Hematopoietic multipotent progenitor cell treated with erythropoietin and hydrocortisone succinate and interleukin-3 and kit ligand, for 4 days (in vitro differentiated cells): Measurements from ENCODE around the gene NDST1.

Experiments
- DNase-seq: peaks from one replicate; pipeline ENCODE4 v3.0.0-alpha.2; 2015

NDST1 gene

GRCh38 chr5:150593996-150594395 is 86.1 kb downstream of the NDST1 start:
- DNase-seq = no peak

DNA sequence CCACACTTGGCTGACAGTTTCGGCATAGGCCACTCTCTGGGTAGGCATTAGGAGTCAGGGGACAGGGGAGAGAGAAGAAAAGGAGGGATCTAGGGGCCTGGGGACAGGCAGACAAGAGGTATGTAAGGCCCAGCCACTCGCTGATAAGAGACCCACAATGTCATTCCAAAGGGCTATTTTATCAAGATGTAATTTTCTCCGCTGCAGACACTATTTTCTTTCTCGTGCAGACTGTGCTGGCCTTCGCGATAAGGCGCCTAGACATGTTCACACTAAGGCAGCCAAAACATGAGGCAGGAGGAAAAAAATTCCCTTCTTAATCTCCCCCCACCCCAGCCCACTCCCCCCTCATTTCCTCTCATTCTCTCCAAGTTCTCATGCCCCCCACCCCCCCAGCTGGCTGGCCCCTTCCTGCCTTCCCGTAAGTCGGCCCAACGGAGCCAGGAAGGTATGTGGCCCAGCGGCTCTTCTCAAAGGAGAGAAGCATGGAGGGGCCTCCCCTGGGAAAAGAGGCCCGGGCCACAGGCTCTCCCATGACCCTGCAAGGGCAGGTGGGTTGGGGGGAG is 87.6 kb downstream of the NDST1 start:
- peak; percentile 78 for DNase-seq

DNA sequence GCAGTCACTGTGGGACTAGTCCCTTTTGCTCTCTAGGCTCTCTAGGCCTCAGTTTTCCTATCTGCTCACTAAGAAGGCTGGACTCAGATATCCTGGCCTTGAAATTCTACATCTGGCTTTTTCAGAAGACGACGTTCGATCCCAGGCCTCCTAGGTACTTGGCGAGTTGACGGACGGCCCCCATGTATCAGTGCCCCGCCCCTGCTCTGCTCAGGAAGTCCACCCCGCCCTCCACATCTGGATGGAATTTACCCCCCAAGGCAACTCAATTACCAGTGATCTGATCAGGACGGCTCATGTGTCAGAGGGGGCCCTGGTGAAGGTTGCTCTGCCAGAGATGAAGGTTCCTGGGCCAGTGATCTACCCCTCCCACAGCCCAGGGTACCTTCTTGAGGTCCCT is 88.4 kb downstream of the NDST1 start:
- peak; percentile 13 for DNase-seq

- peak; percentile 50 for DNase-seq
Observed at GRCh38 chr5:150596826-150597225, 88.9 kb downstream of the NDST1 start.

DNA sequence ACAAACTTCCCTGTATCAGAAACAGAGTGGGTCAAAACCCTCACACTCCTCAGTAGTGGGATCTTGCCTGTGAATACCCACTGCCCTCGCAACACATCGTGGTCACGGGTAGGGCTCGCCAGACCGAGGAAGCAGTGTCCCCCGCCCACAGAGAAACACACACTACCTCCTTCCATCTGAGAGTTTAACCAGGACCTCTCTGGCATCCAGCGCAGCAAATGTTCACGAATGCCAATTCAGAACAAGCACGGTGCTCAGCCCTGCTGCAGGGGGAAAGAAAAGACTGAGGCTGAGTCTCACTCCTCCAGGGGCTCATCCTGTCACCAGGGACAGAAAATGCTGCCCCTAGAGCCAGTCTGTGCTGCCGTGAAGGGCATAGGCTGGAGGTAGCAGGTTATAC is 90.1 kb downstream of the NDST1 start:
- no peak for DNase-seq

GRCh38 chr5:150598821-150599273 is 90.9 kb downstream of the NDST1 start:
- DNase-seq = no peak

GRCh38 chr5:150599281-150599680 is 91.3 kb downstream of the NDST1 start:
- no peak for DNase-seq

GRCh38 chr5:150599917-150600511 is 92.1 kb downstream of the NDST1 start:
- DNase-seq = no peak

DNA sequence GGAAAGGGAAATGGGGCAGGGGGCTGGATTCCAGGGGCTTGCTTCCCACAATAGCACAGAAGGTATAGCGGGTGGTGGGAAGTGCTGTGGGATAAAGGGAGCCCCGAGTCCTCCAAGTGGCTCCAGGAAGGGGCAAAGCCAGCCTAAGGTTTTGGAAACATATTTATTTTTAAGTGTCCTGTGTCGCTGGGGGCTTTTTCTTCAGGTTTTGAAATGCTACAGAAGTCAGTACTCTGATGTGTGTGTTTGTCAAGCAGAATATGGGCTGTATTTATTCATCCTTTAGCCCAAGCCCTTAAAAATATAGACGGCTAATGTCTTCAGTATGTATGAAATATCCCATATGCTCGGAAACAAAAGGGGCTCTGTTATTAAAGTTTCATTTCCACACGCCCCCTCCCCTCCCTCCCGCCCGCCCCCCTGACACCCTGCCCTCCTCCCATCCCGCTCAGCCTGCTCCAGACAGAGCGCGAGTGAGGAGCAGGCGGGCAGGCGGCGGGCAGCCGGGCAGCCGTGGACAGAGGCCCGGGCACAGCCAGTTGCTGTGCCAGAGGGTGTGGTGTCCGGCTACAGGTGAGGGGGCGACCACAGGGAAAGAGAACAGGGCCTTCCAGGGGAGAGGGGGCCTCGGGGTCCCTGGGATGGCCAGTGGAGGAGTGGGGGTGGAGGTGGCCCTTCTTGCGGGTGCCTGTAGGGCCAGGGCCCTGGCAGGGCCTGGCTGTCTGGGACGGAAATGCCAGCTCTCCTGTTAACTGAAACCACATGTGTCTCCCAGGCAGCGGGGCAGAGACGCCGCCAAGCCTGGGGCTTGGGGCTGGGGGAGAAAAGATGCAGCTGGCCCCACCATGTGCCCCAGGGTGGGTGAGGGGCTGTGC is 92.9 kb downstream of the NDST1 start:
- DNase-seq = no peak

DNA sequence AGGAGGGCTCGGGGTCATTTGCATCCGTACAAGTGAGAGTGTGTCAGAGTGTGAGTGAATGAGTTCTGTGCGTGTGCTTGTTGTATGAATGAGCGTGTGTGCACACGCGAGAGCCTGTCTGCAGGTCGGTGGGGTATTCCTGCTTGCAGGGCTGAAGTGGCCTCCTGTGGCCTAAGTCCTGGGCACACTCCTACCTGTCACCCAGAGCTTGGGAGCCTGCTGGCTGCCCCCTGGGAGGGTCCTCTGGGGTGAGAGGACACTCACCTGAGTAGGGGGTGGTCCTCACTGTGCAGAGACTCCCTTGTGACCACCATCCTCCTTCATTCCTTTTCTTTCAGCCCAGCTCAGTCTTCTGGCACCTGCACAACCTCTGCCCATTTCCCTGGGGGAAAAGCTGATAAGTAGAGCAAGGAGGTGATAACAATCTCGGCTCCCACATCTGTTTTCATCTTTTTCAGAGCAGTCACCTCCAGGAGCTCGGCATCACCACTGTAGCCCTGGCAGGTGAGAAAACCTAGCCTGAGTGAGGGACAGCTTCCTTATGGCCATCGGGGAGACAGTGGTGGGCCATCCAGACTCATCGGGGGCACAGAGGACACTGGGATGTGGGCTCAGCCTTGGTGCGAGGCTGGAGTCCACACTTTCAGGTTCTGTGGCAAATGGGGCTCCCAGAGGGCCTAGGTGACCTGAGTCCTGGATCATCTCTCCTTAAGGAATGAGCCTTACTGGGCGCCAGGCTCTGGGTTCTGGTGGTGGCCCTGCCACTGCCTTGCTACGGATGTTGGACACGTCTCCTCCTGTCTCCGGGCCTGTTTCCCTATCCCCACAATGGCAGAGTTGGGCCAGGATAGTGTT is 93.8 kb downstream of the NDST1 start:
- no peak for DNase-seq

DNA sequence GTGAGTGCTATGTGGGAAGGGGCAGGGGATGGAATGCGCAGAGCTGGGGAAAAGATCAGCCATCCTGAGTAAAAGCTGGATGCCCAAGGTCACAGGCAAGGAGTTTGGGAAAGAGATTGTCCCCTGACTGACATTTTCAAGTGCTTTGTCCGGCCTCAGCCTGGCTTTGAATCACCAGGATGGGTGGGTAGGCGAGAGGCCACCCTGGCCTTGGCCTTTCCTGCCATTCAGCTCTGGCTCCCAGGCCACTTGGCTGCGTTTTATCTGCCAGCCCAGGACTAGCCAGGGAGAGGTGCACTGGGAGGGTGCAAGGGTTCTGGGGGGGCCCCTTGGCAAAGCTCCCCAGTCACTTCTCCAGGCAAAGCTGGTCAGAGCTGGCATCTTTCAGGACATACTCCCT is 95.1 kb downstream of the NDST1 start:
- DNase-seq = no peak

DNA sequence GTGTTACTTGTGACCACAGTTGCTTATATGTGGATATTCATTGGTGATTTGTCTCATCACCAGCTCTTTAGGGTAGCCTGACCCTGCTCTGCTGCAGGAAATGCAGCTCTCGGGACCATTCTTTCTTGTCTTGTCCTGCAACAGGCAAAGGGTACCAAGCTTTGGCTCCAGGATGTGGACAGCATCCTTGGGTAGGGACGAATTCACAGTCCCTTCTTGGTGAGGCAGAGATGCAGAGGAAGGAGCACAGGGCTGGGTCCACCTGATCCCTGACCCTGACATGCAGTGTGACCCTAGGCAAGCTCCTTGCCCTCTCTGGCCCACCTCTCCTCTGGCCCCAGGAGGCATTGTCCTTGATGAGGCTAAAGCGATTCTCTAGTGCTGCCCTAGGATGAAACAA is 95.6 kb downstream of the NDST1 start:
- no peak for DNase-seq

GRCh38 chr5:150604010-150604409 is 96.1 kb downstream of the NDST1 start:
- DNase-seq = no peak

DNA sequence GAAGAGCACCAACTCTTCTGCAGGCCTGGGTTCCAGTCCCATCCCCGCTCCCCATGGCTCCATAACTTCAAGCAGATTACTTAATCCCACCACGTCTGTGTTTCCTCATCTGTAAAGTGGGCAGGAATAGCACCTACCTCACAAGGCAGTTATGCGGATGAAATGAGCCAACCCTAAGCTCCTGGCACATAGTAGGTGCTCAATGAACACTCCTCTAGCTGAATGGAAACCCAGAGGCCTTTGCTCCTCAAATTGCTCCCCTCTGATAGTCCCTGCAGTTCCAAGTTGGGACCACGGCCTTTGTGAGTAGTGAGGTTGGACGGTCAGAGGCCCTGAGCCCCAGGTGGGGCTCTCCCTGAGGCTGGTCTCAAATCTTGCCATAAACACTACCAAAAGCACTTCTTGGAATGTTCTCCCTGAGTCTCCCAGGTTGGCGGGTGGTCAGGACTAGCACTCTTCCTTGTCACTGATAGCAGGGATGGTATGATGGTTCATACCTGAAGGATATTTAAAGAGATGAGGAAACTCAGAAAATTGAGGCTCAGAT is 97.0 kb downstream of the NDST1 start:
- no peak for DNase-seq

DNA sequence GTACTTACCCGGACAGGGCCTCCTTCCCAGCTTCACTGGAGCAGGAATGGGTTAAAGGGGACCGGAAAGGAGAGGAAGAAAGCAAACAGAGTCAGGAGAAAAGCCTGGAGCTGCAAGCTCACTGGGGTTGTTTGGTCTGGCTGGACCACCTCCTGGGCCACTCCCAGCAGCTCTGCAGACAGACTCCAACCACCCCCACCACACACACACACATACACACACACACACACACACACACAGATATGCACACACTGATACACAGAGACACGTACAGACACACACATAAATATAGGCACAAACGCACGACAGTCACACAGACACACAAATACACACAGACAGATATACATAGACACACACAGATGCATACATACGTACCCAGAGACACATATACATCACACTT is 97.6 kb downstream of the NDST1 start:
- DNase-seq = no peak

GRCh38 chr5:150606476-150606875 is 98.5 kb downstream of the NDST1 start:
- DNase-seq = no peak

GRCh38 chr5:150607105-150607504 is 99.2 kb downstream of the NDST1 start:
- DNase-seq = no peak
